A549 (cell line): ENCODE results near the gene DPYD. TPM values are rescaled to one million over a fixed set of nuclear protein-coding genes. Genes with fewer than 3 reads are reported as not detected.

Experiments used
- ATAC-seq, 2 experiments: fragments of 200-7000 bp in 1 of 2; fragments of >200 bp in 1 of 2; cut with Nextera tagmentation in 1 of 2; cut with Tn5 transposase in 1 of 2; 3 replicates each; pipeline versions ENCODE4 v1.8.0 to v1.9.1; 2018 to 2020; ENCODE audit warnings: mild to moderate bottlenecking in 1 of 2, moderate library complexity in 1 of 2
- CTCF ChIA-PET: fragments of 300-600 bp; sonication (Branson Sonifier 250); formaldehyde crosslinking; extraction: SDS; loops from one replicate; lab custom pipeline; 2021; ENCODE audit warnings: antibody characterized with exemption, inconsistent platforms; lab: Yijun Ruan, JAX
- POLR2A ChIA-PET: fragments of 350-600 bp; formaldehyde crosslinking; extraction: SDS; loops from one replicate; lab custom pipeline; 2021; ENCODE audit warnings: antibody characterized with exemption, inconsistent platforms; lab: Yijun Ruan, JAX
- DNase-seq, 2 experiments: peaks; one replicate each; pipeline versions ENCODE4 v3.0.0 to v3.0.0-alpha.2; 2011 to 2016; ENCODE audit warnings: low read depth in 1 of 2, low spot score in 1 of 2
- FAIRE-seq: peaks from 2 replicates; lab custom pipeline; 2011; peaks lifted over from hg19 to GRCh38; lab: Jason Lieb, UNC
- H3K27ac ChIP-seq, 2 experiments: fragments of >200 bp; sonication (Bioruptor Twin); formaldehyde crosslinking; 3 replicates each; pipeline ENCODE4 v1.5.1; 2016 to 2017
- H3K4me1 ChIP-seq: fragments of >200 bp; sonication (Bioruptor Twin); formaldehyde crosslinking; 3 replicates; pipeline ENCODE4 v1.6.1; 2016
- H3K4me2 ChIP-seq: fragments of >200 bp; sonication (Bioruptor Twin); formaldehyde crosslinking; 3 replicates; pipeline ENCODE4 v1.6.1; 2016
- H3K4me3 ChIP-seq: fragments of >200 bp; sonication (Bioruptor Twin); formaldehyde crosslinking; 3 replicates; pipeline ENCODE4 v1.5.1; 2016
- H3K9me3 ChIP-seq: fragments of >200 bp; sonication (Bioruptor Twin); formaldehyde crosslinking; 3 replicates; pipeline ENCODE4 v1.6.1; 2016
- BHLHE40 ChIP-seq: IDR thresholded peaks from 2 replicates; pipeline ENCODE4 v1.6.1; 2012; ENCODE audit warnings: low read depth, low read length, inconsistent platforms
- CHD2 ChIP-seq: fragments of 150-350 bp; IDR thresholded peaks from 2 replicates; pipeline ENCODE4 v1.6.1; 2014; ENCODE audit warnings: low read length; ENCODE audit not compliant: partially characterized antibody
- EHF ChIP-seq: fragments of 250-450 bp; sonication (Bioruptor Pico); IDR thresholded peaks from 2 replicates; pipeline ENCODE4 v1.5.0; 2020; ENCODE audit warnings: mild to moderate bottlenecking
- EP300 ChIP-seq, 2 experiments: fragments of >200 bp; sonication (Bioruptor Twin); formaldehyde crosslinking; IDR thresholded peaks; 2 replicates in 1 of 2; 3 replicates in 1 of 2; pipeline ENCODE4 v1.6.1; 2016 to 2017
- FOSL2 ChIP-seq, 2 experiments: fragments of 450-650 bp in 1 of 2; fragments of >200 bp in 1 of 2; sonication (Bioruptor Twin) in 1 of 2; formaldehyde crosslinking; IDR thresholded peaks; 2 replicates each; pipeline versions ENCODE4 v1.5.0 to v1.6.1; 2016 to 2020; ENCODE audit warnings: mild to moderate bottlenecking in 1 of 2, moderate library complexity in 1 of 2
- HEYL ChIP-seq: fragments of 250-450 bp; sonication (Bioruptor Pico); IDR thresholded peaks from 2 replicates; pipeline ENCODE4 v1.8.0; 2021; ENCODE audit warnings: mild to moderate bottlenecking, moderate library complexity
- HOXA7 ChIP-seq: fragments of 250-450 bp; sonication (Bioruptor Pico); IDR thresholded peaks from 2 replicates; pipeline ENCODE4 v1.5.0; 2020; ENCODE audit warnings: mild to moderate bottlenecking, moderate library complexity
- JUN ChIP-seq, 2 experiments: fragments of >200 bp; sonication (Bioruptor Twin); formaldehyde crosslinking; IDR thresholded peaks; 2 replicates in 1 of 2; 3 replicates in 1 of 2; pipeline ENCODE4 v1.6.1; 2016 to 2017
- JUNB ChIP-seq: fragments of >200 bp; sonication (Bioruptor Twin); formaldehyde crosslinking; IDR thresholded peaks from 2 replicates; pipeline ENCODE4 v1.6.1; 2016
- KDM1A ChIP-seq: fragments of 200-600 bp; sonication (generic); IDR thresholded peaks from 2 replicates; pipeline ENCODE4 v1.6.1; 2016; ENCODE audit warnings: low read depth, mild to moderate bottlenecking
- KDM5A ChIP-seq: fragments of 200-600 bp; sonication (generic); IDR thresholded peaks from 2 replicates; pipeline ENCODE4 v1.6.1; 2016; ENCODE audit warnings: antibody characterized with exemption, mild to moderate bottlenecking
- MAFK ChIP-seq: fragments of 450-650 bp; IDR thresholded peaks from 2 replicates; pipeline ENCODE4 v1.6.1; 2014; ENCODE audit not compliant: partially characterized antibody
- POLR2A ChIP-seq: IDR thresholded peaks from 2 replicates; pipeline ENCODE4 v1.6.1; 2012; ENCODE audit warnings: mild to moderate bottlenecking, low read length
- RCOR1 ChIP-seq: fragments of 150-350 bp; IDR thresholded peaks from 2 replicates; pipeline ENCODE4 v1.6.1; 2014; ENCODE audit warnings: antibody characterized with exemption, low read length, low read depth
- SMC3 ChIP-seq: fragments of >200 bp; sonication (Bioruptor Twin); formaldehyde crosslinking; IDR thresholded peaks from 3 replicates; pipeline ENCODE4 v1.6.1; 2018; ENCODE audit warnings: inconsistent platforms
- ZFP36 ChIP-seq: fragments of 450-650 bp; IDR thresholded peaks from 2 replicates; pipeline ENCODE4 v1.6.1; 2014; ENCODE audit warnings: borderline replicate concordance; ENCODE audit not compliant: partially characterized antibody
- ZNF302 ChIP-seq: fragments of 250-450 bp; sonication (Bioruptor Pico); IDR thresholded peaks from 2 replicates; pipeline ENCODE4 v1.9.0; 2021; ENCODE audit warnings: inconsistent platforms, mild to moderate bottlenecking, moderate library complexity
- WGBS: methylation state at CpG from one replicate; pipeline ENCODE4 v1.1.6; 2017; ENCODE audit errors: missing lambda C conversion rate; 5-methylcytosine and 5-hydroxymethylcytosine counted together
- polyA plus RNA-seq, 4 experiments: library from polyadenylated mRNA; depleted of rRNA in 3 of 4; stranded (reverse); fragments of >200 nt; fragmentation: RNase III in 1 of 4; extraction: RNeasy Plus Mini Kit Qiagen cat#74134 plus additional on column Dnase treatment in 1 of 4; gene quantifications; 2 replicates in 3 of 4; 3 replicates in 1 of 4; pipeline ENCODE4 v1.2.3, GENCODE V29; 2011 to 2017
- TF ChIP-seq, protein P1 (sequence below): fragments of >200 bp; sonication (Bioruptor Twin); formaldehyde crosslinking; IDR thresholded peaks from 3 replicates; pipeline ENCODE4 v1.5.1; 2016
- TF ChIP-seq, protein P2 (sequence below): IDR thresholded peaks from 2 replicates; pipeline ENCODE4 v1.6.1; 2012
- TF ChIP-seq, protein P3 (sequence below): fragments of >200 bp; sonication (Bioruptor Twin); formaldehyde crosslinking; IDR thresholded peaks from 2 replicates; pipeline ENCODE4 v1.6.1; 2016
- TF ChIP-seq, protein P4 (sequence below): fragments of 250-450 bp; sonication (Bioruptor Pico); IDR thresholded peaks from 2 replicates; pipeline ENCODE4 v1.5.0; 2020; ENCODE audit warnings: low read depth, mild to moderate bottlenecking, moderate library complexity
- TF ChIP-seq, protein P5 (sequence below): IDR thresholded peaks from 2 replicates; pipeline ENCODE4 v1.6.1; 2012
- TF ChIP-seq, protein P6 (sequence below): fragments of >200 bp; sonication (Bioruptor Twin); formaldehyde crosslinking; IDR thresholded peaks from 3 replicates; pipeline ENCODE4 v1.6.1; 2016

Gene DPYD
- polyA plus RNA-seq, 2 of the 4 experiments (the other 2 are of a cell fraction) = 5.9 to 7.5 TPM

DNA sequence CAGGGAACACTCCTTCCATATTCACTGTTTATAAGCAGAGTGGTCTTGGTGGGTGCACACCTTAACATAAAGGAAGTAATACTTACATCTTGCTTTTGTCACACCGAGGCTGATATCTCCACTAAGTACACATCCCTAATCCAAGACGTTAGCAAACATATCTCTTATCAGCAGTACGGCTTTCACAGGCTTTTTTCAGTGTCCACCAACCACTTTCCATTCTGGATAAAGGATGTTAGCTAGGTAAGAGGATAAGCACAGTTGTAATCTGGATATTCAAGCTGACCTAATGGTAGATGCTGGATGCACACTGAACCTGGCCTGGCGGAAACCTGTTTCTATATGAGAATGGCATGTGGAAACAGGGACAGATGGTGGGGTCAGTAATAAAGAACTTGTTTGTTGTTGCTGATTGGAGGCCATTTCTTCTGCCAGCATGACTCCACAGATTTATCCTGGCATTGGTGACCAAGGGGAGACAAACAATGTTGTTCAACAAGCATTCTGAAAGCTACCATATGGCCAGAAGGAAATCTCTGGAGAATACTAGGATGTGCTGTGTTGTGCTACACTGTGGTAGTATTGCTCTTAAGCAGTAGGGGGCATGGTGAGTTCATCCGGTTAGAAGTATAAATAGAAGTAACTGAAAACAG is 782.8 kb downstream of the DPYD start (continued):
- TF ChIP-seq, protein P1, sequence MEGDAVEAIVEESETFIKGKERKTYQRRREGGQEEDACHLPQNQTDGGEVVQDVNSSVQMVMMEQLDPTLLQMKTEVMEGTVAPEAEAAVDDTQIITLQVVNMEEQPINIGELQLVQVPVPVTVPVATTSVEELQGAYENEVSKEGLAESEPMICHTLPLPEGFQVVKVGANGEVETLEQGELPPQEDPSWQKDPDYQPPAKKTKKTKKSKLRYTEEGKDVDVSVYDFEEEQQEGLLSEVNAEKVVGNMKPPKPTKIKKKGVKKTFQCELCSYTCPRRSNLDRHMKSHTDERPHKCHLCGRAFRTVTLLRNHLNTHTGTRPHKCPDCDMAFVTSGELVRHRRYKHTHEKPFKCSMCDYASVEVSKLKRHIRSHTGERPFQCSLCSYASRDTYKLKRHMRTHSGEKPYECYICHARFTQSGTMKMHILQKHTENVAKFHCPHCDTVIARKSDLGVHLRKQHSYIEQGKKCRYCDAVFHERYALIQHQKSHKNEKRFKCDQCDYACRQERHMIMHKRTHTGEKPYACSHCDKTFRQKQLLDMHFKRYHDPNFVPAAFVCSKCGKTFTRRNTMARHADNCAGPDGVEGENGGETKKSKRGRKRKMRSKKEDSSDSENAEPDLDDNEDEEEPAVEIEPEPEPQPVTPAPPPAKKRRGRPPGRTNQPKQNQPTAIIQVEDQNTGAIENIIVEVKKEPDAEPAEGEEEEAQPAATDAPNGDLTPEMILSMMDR = peak; percentile 49
- TF ChIP-seq, protein P2, sequence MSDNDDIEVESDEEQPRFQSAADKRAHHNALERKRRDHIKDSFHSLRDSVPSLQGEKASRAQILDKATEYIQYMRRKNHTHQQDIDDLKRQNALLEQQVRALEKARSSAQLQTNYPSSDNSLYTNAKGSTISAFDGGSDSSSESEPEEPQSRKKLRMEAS = no peak
- TF ChIP-seq FOSL2 (IDR thresholded peaks at IDR 0.05) (no peak), FOSL2 (CRISPR knock-in tag; IDR thresholded peaks at IDR 0.05) (no peak), BHLHE40 (no peak), CHD2 (no peak), KDM5A (no peak), RCOR1 (no peak), ZNF302 (CRISPR knock-in tag) (no peak)
- TF ChIP-seq, protein P3, sequence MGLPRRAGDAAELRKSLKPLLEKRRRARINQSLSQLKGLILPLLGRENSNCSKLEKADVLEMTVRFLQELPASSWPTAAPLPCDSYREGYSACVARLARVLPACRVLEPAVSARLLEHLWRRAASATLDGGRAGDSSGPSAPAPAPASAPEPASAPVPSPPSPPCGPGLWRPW = no peak
- TF ChIP-seq, all 56 proteins: peak for 3

DNA sequence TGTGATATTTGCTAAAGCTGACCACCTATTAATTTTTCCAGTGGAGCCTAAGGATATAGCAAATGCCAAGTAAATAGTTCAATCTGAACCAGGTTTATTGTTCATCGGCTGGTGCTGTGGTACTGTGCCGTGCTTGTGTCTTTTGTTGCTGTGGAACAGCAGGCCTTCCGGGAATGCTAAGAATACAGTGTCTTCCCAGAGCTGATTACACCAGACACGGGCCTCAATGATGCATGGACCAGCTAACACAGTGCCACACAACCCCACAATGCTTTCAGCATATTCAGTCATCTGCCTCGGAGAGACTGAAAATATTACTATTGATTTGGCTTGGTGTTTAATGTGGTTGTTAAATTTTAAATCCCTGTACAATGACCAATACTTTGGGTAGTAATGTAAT is 783.8 kb downstream of the DPYD start:
- no peak for TF ChIP-seq HOXA7
- TF ChIP-seq HEYL = no peak
- TF ChIP-seq FOSL2 (IDR thresholded peaks at IDR 0.05) = no peak
- TF ChIP-seq FOSL2 (CRISPR knock-in tag; IDR thresholded peaks at IDR 0.05) = no peak
- TF ChIP-seq SMC3 = no peak
- TF ChIP-seq KDM5A = no peak
- TF ChIP-seq POLR2A = no peak
- TF ChIP-seq JUNB = no peak
- no peak for TF ChIP-seq EHF (CRISPR knock-in tag)
- TF ChIP-seq, protein P4, sequence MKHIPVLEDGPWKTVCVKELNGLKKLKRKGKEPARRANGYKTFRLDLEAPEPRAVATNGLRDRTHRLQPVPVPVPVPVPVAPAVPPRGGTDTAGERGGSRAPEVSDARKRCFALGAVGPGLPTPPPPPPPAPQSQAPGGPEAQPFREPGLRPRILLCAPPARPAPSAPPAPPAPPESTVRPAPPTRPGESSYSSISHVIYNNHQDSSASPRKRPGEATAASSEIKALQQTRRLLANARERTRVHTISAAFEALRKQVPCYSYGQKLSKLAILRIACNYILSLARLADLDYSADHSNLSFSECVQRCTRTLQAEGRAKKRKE (CRISPR knock-in tag) = no peak
- TF ChIP-seq, protein P5, sequence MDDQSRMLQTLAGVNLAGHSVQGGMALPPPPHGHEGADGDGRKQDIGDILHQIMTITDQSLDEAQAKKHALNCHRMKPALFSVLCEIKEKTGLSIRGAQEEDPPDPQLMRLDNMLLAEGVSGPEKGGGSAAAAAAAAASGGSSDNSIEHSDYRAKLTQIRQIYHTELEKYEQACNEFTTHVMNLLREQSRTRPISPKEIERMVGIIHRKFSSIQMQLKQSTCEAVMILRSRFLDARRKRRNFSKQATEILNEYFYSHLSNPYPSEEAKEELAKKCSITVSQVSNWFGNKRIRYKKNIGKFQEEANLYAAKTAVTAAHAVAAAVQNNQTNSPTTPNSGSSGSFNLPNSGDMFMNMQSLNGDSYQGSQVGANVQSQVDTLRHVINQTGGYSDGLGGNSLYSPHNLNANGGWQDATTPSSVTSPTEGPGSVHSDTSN = no peak
- no peak for TF ChIP-seq RCOR1
- TF ChIP-seq, protein P6, sequence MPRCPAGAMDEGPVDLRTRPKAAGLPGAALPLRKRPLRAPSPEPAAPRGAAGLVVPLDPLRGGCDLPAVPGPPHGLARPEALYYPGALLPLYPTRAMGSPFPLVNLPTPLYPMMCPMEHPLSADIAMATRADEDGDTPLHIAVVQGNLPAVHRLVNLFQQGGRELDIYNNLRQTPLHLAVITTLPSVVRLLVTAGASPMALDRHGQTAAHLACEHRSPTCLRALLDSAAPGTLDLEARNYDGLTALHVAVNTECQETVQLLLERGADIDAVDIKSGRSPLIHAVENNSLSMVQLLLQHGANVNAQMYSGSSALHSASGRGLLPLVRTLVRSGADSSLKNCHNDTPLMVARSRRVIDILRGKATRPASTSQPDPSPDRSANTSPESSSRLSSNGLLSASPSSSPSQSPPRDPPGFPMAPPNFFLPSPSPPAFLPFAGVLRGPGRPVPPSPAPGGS = no peak
- TF ChIP-seq ZFP36 = no peak
- no peak for TF ChIP-seq MAFK
- no peak for TF ChIP-seq JUN (IDR thresholded peaks at IDR 0.05)
- TF ChIP-seq KDM1A = no peak
- TF ChIP-seq CHD2 = no peak
- no peak for TF ChIP-seq EP300 (IDR thresholded peaks at IDR 0.05)
- no peak for FAIRE-seq
- Histone ChIP-seq H3K4me2 (no peak overlapping the region), H3K27ac (no peak overlapping the region), H3K9me3 (no peaks in the 10 kb centered on the region), H3K4me3 (no peak overlapping the region), H3K4me1 (no peaks in the 10 kb centered on the region)
- CTCF ChIA-PET = interaction anchor here (2.9 kb wide), 1 partner anchor 17 kb away, joined by 9 read pairs; no protein-coding TSS in a partner anchor
- no peak for ATAC-seq
- POLR2A ChIA-PET = no interaction called here
- DNase-seq = no peak
- 81% methylated on average over 5 of the region's 5 CpGs for WGBS
